Brain microvascular endothelial cell (primary cell): ENCODE measurements around the gene AVPR2.

Experiments used
- DNase-seq: peaks from one replicate; pipeline ENCODE4 v3.0.0-alpha.2; 2020
- H3K27ac ChIP-seq: fragments of 250-450 bp; sonication (Bioruptor Pico); 2 replicates; pipeline ENCODE4 v1.5.1; 2020; ENCODE audit warnings: mild to moderate bottlenecking, moderate library complexity
- H3K27me3 ChIP-seq: fragments of 250-450 bp; sonication (Bioruptor Pico); replicated peaks from 2 replicates; pipeline ENCODE4 v1.5.1; 2020; ENCODE audit warnings: mild to moderate bottlenecking
- H3K36me3 ChIP-seq: fragments of 250-450 bp; sonication (Bioruptor Pico); replicated peaks from 2 replicates; pipeline ENCODE4 v1.5.1; 2020; ENCODE audit warnings: mild to moderate bottlenecking
- H3K4me3 ChIP-seq: 2 replicates; pipeline ENCODE4 v1.5.1; 2011; ENCODE audit warnings: low read depth, mild to moderate bottlenecking, control low read depth, low read length, moderate library complexity
- CTCF ChIP-seq: IDR thresholded peaks from 2 replicates; pipeline ENCODE4 v1.5.1; 2011; ENCODE audit warnings: low read depth, mild to moderate bottlenecking, moderate library complexity, low read length, control low read depth, inconsistent platforms; ENCODE audit errors: missing control alignments
- in situ Hi-C: cut with HindIII; loops from 2 replicates; pipeline ENCODE4 v1.10.0; 2017; ENCODE audit warnings: low sequenced_read_pairs, low pct_ligation_motif_present

AVPR2 gene

GRCh38 chrX:153922932-153923857 lies 18.7 kb downstream of the AVPR2 start:
- TF ChIP-seq CTCF = peak; percentile 76
- in situ Hi-C loops = no loop called here
- Histone ChIP-seq H3K36me3 (no peaks in the 10 kb centered on the region), H3K27me3 (no peaks in the 10 kb centered on the region), H3K27ac (no peak overlapping the region), H3K4me3 (no peak overlapping the region)
- DNase-seq = no peak

- Histone ChIP-seq H3K27ac (no peak overlapping the region), H3K36me3 (no peaks in the 10 kb centered on the region), H3K27me3 (no peaks in the 10 kb centered on the region), H3K4me3 (no peak overlapping the region)
- no peak for DNase-seq
- in situ Hi-C loops = no loop called here
- peak; percentile 44 for TF ChIP-seq CTCF
Observed at GRCh38 chrX:153924149-153924861, 19.8 kb downstream of the AVPR2 start.

GRCh38 chrX:153925387-153925738 lies 20.9 kb downstream of the AVPR2 start:
- no peak overlapping the region for H3K4me3 ChIP-seq
- no peak overlapping the region for H3K27ac ChIP-seq
- no peak for TF ChIP-seq CTCF
- DNase-seq = no peak
- no peaks in the 10 kb centered on the region for H3K27me3 ChIP-seq
- in situ Hi-C loops = no loop called here
- no peaks in the 10 kb centered on the region for H3K36me3 ChIP-seq

- no peak for DNase-seq
- Histone ChIP-seq H3K36me3 (no peaks in the 10 kb centered on the region), H3K4me3 (peak within 1 kb of the TSS; percentile 58), H3K27ac (no peak within 1 kb of the TSS), H3K27me3 (no peaks in the 10 kb centered on the region)
- no peak for TF ChIP-seq CTCF
- in situ Hi-C loops = no loop called here
Observed at GRCh38 chrX:153925739-153926551, 21.5 kb downstream of the AVPR2 start, which contains the start of gene ARHGAP4. Gene ARHGAP4 (minus strand): TSS chrX:153926264. CDS start chrX:153926202, 62 bp downstream.

GRCh38 chrX:153926552-153926857 lies 22.0 kb downstream of the AVPR2 start:
- Histone ChIP-seq H3K27me3 (no peaks in the 10 kb centered on the region), H3K27ac (no peak overlapping the region), H3K36me3 (peaks cover 3% of the 10 kb centered on the region), H3K4me3 (no peak overlapping the region)
- DNase-seq = no peak
- TF ChIP-seq CTCF = no peak
- in situ Hi-C loops = no loop called here
